LNCAP (cell line): Measurements from ENCODE around the gene FBXL15.

Experiments used
- TF ChIP-seq, protein P1 (sequence below): fragments of 450-650 bp; IDR thresholded peaks from 2 replicates; pipeline ENCODE4 v1.5.1; 2017; ENCODE audit warnings: mild to moderate bottlenecking

The FBXL15 gene

GRCh38 chr10:102461187-102462054 is 40.8 kb downstream of the FBXL15 start:
- TF ChIP-seq, protein P1, sequence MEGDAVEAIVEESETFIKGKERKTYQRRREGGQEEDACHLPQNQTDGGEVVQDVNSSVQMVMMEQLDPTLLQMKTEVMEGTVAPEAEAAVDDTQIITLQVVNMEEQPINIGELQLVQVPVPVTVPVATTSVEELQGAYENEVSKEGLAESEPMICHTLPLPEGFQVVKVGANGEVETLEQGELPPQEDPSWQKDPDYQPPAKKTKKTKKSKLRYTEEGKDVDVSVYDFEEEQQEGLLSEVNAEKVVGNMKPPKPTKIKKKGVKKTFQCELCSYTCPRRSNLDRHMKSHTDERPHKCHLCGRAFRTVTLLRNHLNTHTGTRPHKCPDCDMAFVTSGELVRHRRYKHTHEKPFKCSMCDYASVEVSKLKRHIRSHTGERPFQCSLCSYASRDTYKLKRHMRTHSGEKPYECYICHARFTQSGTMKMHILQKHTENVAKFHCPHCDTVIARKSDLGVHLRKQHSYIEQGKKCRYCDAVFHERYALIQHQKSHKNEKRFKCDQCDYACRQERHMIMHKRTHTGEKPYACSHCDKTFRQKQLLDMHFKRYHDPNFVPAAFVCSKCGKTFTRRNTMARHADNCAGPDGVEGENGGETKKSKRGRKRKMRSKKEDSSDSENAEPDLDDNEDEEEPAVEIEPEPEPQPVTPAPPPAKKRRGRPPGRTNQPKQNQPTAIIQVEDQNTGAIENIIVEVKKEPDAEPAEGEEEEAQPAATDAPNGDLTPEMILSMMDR: no peak

GRCh38 chr10:102462512-102463054 is 41.9 kb downstream of the FBXL15 start:
- TF ChIP-seq, protein P1: no peak

DNA sequence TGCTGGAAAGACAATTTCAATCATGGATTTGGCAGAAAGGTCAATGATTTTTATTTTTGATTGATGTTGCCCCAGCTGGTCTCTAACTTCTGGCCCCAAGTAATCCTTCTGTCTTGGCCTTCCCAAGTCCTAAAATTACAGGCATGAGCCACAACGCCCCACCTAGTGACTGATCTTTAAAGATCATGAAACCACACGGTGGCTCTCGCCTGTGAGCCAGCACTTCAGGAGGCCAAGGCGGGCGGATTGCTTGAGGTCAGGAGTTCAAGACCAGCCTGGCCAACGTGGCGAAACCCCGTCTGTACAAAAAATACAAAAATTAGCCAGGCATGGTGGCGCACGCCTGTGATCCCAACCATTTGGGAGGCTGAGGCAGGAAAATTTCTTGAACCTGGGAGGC is 43.3 kb downstream of the FBXL15 start:
- TF ChIP-seq, protein P1: no peak

- TF ChIP-seq, protein P1: no peak
Observed at GRCh38 chr10:102465466-102465865, 44.8 kb downstream of the FBXL15 start.

DNA sequence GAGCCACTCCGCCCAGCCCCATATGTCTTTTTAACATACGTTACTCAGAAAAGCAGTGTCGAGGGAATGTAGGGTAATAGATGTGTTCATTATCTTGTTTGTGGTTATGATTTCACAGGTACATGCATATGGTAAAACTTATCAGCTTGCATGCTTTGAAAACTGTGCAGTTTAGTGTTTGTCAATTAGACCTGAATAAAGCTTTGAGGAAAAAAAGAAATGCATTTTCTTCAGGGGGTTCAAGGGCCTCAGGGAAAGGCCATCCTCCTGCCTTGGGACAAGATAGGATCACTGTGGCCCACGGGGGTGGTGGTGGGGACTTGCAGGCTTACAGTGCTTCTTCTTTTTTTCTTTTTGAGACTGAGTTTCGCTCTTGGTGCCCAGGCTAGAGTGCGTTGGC is 46.7 kb downstream of the FBXL15 start:
- TF ChIP-seq, protein P1: no peak

- TF ChIP-seq, protein P1: no peak
Observed at GRCh38 chr10:102467971-102468438, 47.4 kb downstream of the FBXL15 start.

GRCh38 chr10:102468683-102469082 is 48.0 kb downstream of the FBXL15 start:
- TF ChIP-seq, protein P1: no peak
